Measurements from ENCODE around the gene DPY30.
A peak's percentile ranks its signal among the peaks of the same experiment; 100 is the strongest.
"Not testable (repeated sequence)": the region's sequence is repeated elsewhere in the genome, so short reads cannot be mapped to it uniquely, and the experiment has no call there.

DPY30 gene

GRCh38 chr2:32051836-32052439 is 12.3 kb upstream of the DPY30 start:
- H3K4me3 ChIP-seq (ENCODE audit: low read depth, low read length): no peak overlapping the region

GRCh38 chr2:32043561-32043960 is 4.0 kb upstream of the DPY30 start:
- Histone ChIP-seq H3K36me3 (no peaks in the 10 kb centered on the region), H3K9me3 (no peaks in the 10 kb centered on the region), H3K4me3 (ENCODE audit: low read depth, low read length) (no peak overlapping the region), H3K27me3 (no peaks in the 10 kb centered on the region), H3K4me1 (no peaks in the 10 kb centered on the region)
- DNase-seq: no peak
- TF ChIP-seq CTCF (IDR thresholded peaks at IDR 0.05; ENCODE audit: low read depth, low read length): no peak

More at GRCh38 chr2:32051836-32052439, 12.3 kb upstream of the DPY30 start:
- Histone ChIP-seq H3K9me3 (no peaks in the 10 kb centered on the region), H3K4me1 (no peaks in the 10 kb centered on the region), H3K36me3 (no peaks in the 10 kb centered on the region), H3K27me3 (no peaks in the 10 kb centered on the region)
- DNase-seq: no peak
- TF ChIP-seq CTCF (IDR thresholded peaks at IDR 0.05; ENCODE audit: low read depth, low read length): no peak

GRCh38 chr2:32034198-32034887 is 5.3 kb downstream of the DPY30 start:
- not testable (repeated sequence) for H3K27me3 ChIP-seq; H3K4me3 ChIP-seq (ENCODE audit: low read depth, low read length); H3K36me3 ChIP-seq; H3K9me3 ChIP-seq; H3K4me1 ChIP-seq; DNase-seq

- peak; percentile 40 for DNase-seq
- H3K9me3 ChIP-seq; H3K27me3 ChIP-seq; H3K36me3 ChIP-seq; H3K4me3 ChIP-seq (ENCODE audit: low read depth, low read length); H3K4me1 ChIP-seq: not testable (repeated sequence)
Observed at GRCh38 chr2:32018789-32019482, 20.7 kb downstream of the DPY30 start.

- no peak for TF ChIP-seq CTCF (IDR thresholded peaks at IDR 0.05; ENCODE audit: low read depth, low read length)
- Histone ChIP-seq H3K27me3 (no peaks in the 10 kb centered on the region), H3K36me3 (no peaks in the 10 kb centered on the region), H3K4me1 (no peaks in the 10 kb centered on the region), H3K9me3 (no peaks in the 10 kb centered on the region), H3K4me3 (ENCODE audit: low read depth, low read length) (no peak overlapping the region)
- no peak for DNase-seq
Observed at GRCh38 chr2:32012872-32013271, 26.7 kb downstream of the DPY30 start.

GRCh38 chr2:32011485-32011960 is 28.1 kb downstream of the DPY30 start:
- H3K4me1 ChIP-seq: no peaks in the 10 kb centered on the region
- no peaks in the 10 kb centered on the region for H3K36me3 ChIP-seq
- no peak for TF ChIP-seq CTCF (IDR thresholded peaks at IDR 0.05; ENCODE audit: low read depth, low read length)
- no peaks in the 10 kb centered on the region for H3K27me3 ChIP-seq
- DNase-seq: no peak
- peak overlapping the region; percentile 69 for H3K4me3 ChIP-seq (ENCODE audit: low read depth, low read length)
- H3K9me3 ChIP-seq: no peaks in the 10 kb centered on the region

Measured in BE2C (cell line).